G401.6 (cell line): ENCODE results near the gene FAM167B.
"Not testable (repeated sequence)": the region's sequence is repeated elsewhere in the genome, so short reads cannot be mapped to it uniquely, and the experiment has no call there.

ENCODE experiments used
- FAIRE-seq: peaks from 2 replicates; lab custom pipeline; 2012; peaks lifted over from hg19 to GRCh38; lab: Jason Lieb, UNC

The FAM167B gene

GRCh38 chr1:32263236-32263593 is 16.2 kb downstream of the FAM167B start:
- FAIRE-seq, result not testable (repeated sequence)

- FAIRE-seq, result no peak
These were observed 16.7 kb downstream of the FAM167B start for GRCh38 chr1:32263744-32264143.

GRCh38 chr1:32265846-32266245 is 18.8 kb downstream of the FAM167B start:
- FAIRE-seq, result no peak

- FAIRE-seq, result no peak
These were observed 20.0 kb downstream of the FAM167B start for GRCh38 chr1:32266921-32267591.

GRCh38 chr1:32269744-32270143 is 22.7 kb downstream of the FAM167B start:
- FAIRE-seq, result no peak

GRCh38 chr1:32272557-32273390 is 25.8 kb downstream of the FAM167B start:
- FAIRE-seq, result no peak

- no peak for FAIRE-seq
These were observed 26.6 kb downstream of the FAM167B start for GRCh38 chr1:32273391-32274208.

GRCh38 chr1:32274646-32275340 is 27.8 kb downstream of the FAM167B start:
- no peak for FAIRE-seq

GRCh38 chr1:32275424-32275823 is 28.4 kb downstream of the FAM167B start:
- no peak for FAIRE-seq

GRCh38 chr1:32276032-32276782 is 29.2 kb downstream of the FAM167B start:
- no peak for FAIRE-seq

- FAIRE-seq, result not testable (repeated sequence)
These were observed 37.8 kb downstream of the FAM167B start for GRCh38 chr1:32284777-32285176.

GRCh38 chr1:32285658-32286057 is 38.6 kb downstream of the FAM167B start:
- FAIRE-seq, result no peak

GRCh38 chr1:32286763-32287162 is 39.7 kb downstream of the FAM167B start:
- FAIRE-seq, result no peak

GRCh38 chr1:32289256-32289655 is 42.2 kb downstream of the FAM167B start:
- no peak for FAIRE-seq

- no peak for FAIRE-seq
These were observed 44.2 kb downstream of the FAM167B start for GRCh38 chr1:32291145-32291707.

- FAIRE-seq, result peak; percentile 92
These were observed 44.9 kb downstream of the FAM167B start, which contains the start of gene HDAC1 for GRCh38 chr1:32291708-32292538. Gene HDAC1 (plus strand): TSS chr1:32292083. CDS start chr1:32292170, 87 bp downstream.

- FAIRE-seq, result not testable (repeated sequence)
These were observed 51.2 kb downstream of the FAM167B start for GRCh38 chr1:32298211-32298610.
